SK-N-MC (cell line): ENCODE results near the gene KCNK10.

Experiments used
- EZH2 ChIP-seq: fragments of 200-600 bp; sonication (generic); IDR thresholded peaks from one replicate; pipeline ENCODE4 v1.6.1; 2017; ENCODE audit warnings: antibody characterized with exemption
- POLR2AphosphoS5 ChIP-seq: IDR thresholded peaks from 2 replicates; pipeline ENCODE4 v1.6.1; 2012; ENCODE audit warnings: mild to moderate bottlenecking, low read depth, low read length, borderline replicate concordance

DNA sequence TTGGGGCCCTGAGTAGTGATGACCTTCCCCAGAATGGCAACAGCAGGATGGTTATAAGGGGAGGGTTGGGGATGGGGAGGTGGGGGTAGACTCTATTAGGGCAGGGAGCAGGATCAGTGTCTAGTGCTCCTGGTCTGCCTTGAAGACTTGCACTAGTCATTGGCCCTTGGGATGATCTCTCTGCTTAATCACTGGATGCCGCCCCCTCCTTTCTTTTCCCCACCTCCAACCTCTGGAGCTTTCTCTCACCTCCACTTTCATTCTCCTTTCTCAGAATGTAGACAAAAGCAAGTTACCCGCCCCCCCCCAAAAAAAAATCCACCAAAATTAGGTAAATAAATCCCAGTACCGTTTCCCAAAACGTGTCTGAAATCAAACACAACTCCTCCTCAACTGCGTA lies 2.8 kb upstream of the KCNK10 start:
- TF ChIP-seq POLR2AphosphoS5, result no peak
- no peak for TF ChIP-seq EZH2
